MM.1S (cell line): ENCODE results near the gene ERCC2.
"Not testable (repeated sequence)": the region's sequence is repeated elsewhere in the genome, so short reads cannot be mapped to it uniquely, and the experiment has no call there.

Experiments used
- DNase-seq: peaks from one replicate; pipeline ENCODE4 v3.0.0-alpha.2; 2015
- H2AFZ ChIP-seq: fragments of 300-600 bp; sonication (generic); 2 replicates; pipeline ENCODE4 v1.6.0; 2016; ENCODE audit warnings: antibody characterized with exemption, low read length
- H3F3A ChIP-seq: fragments of 300-600 bp; sonication (generic); 2 replicates; pipeline ENCODE4 v1.6.1; 2016; ENCODE audit warnings: mild to moderate bottlenecking, antibody characterized with exemption, low read length, moderate library complexity, mixed read lengths; ENCODE audit not compliant: insufficient read depth
- H3K27ac ChIP-seq: fragments of 300-600 bp; sonication (generic); 2 replicates; pipeline ENCODE4 v1.5.1; 2016; ENCODE audit warnings: mild to moderate bottlenecking, low read length
- H3K27me3 ChIP-seq: fragments of 300-600 bp; sonication (generic); replicated peaks from 2 replicates; pipeline ENCODE4 v1.6.0; 2016; ENCODE audit warnings: low read length; ENCODE audit not compliant: insufficient read depth
- H3K36me3 ChIP-seq: fragments of 300-600 bp; sonication (generic); replicated peaks from 2 replicates; pipeline ENCODE4 v1.6.1; 2016; ENCODE audit warnings: mild to moderate bottlenecking, low read length, mixed read lengths; ENCODE audit not compliant: insufficient read depth
- H3K4me1 ChIP-seq: fragments of 300-600 bp; sonication (generic); 2 replicates; pipeline ENCODE4 v1.6.1; 2016; ENCODE audit warnings: low read length, mixed read lengths
- H3K4me2 ChIP-seq: fragments of 300-600 bp; sonication (generic); 2 replicates; pipeline ENCODE4 v1.6.0; 2016; ENCODE audit warnings: low read depth, low read length
- H3K4me3 ChIP-seq: fragments of 300-600 bp; sonication (generic); 2 replicates; pipeline ENCODE4 v1.5.1; 2016; ENCODE audit warnings: low read length, mixed read lengths
- H3K79me2 ChIP-seq: fragments of 300-600 bp; sonication (generic); 2 replicates; pipeline ENCODE4 v1.6.1; 2016; ENCODE audit warnings: mixed run types, low read length, mixed read lengths
- H3K9ac ChIP-seq: fragments of 300-600 bp; sonication (generic); 2 replicates; pipeline ENCODE4 v1.6.1; 2016; ENCODE audit warnings: low read length, mixed read lengths
- H3K9me2 ChIP-seq: fragments of 300-600 bp; sonication (generic); replicated peaks from 2 replicates; pipeline ENCODE4 v1.6.1; 2016; ENCODE audit warnings: mild to moderate bottlenecking, low read length, mixed read lengths; ENCODE audit not compliant: insufficient read depth
- H3K9me3 ChIP-seq: fragments of 300-600 bp; sonication (generic); replicated peaks from 2 replicates; pipeline ENCODE4 v1.6.1; 2016; ENCODE audit warnings: mild to moderate bottlenecking, low read length, mixed read lengths; ENCODE audit not compliant: insufficient read depth
- H4K20me1 ChIP-seq: fragments of 300-600 bp; sonication (generic); 2 replicates; pipeline ENCODE4 v1.6.1; 2016; ENCODE audit warnings: mild to moderate bottlenecking, low read length, moderate library complexity, mixed read lengths; ENCODE audit not compliant: insufficient read depth
- CTCF ChIP-seq: fragments of 300-600 bp; sonication (generic); IDR thresholded peaks from 2 replicates; pipeline ENCODE4 v1.5.1; 2016; ENCODE audit warnings: antibody characterized with exemption, low read length, mixed read lengths
- EZH2 ChIP-seq: fragments of 300-600 bp; sonication (generic); optimal IDR thresholded peaks from 2 replicates; pipeline ENCODE3; 2017; ENCODE audit warnings: low read depth, mild to moderate bottlenecking, antibody characterized with exemption, low read length, mixed read lengths
- EZH2phosphoT487 ChIP-seq: fragments of 300-600 bp; sonication (generic); IDR thresholded peaks from 2 replicates; pipeline ENCODE4 v1.6.1; 2018; ENCODE audit warnings: antibody characterized with exemption, low read length

The ERCC2 gene

GRCh38 chr19:45408121-45408520, 37.7 kb upstream of the ERCC2 start:
- H2AFZ ChIP-seq, result no peak overlapping the region
- no peak overlapping the region for H3K4me3 ChIP-seq
- no peak for DNase-seq
- no peak overlapping the region for H3K9ac ChIP-seq
- H3F3A ChIP-seq, result no peaks in the 10 kb centered on the region
- H3K27me3 ChIP-seq, result no peaks in the 10 kb centered on the region
- no peaks in the 10 kb centered on the region for H3K9me3 ChIP-seq
- no peak overlapping the region for H3K4me2 ChIP-seq
- H4K20me1 ChIP-seq, result no peaks in the 10 kb centered on the region
- H3K79me2 ChIP-seq, result peaks cover 28% of the 10 kb centered on the region
- no peak for TF ChIP-seq EZH2phosphoT487
- TF ChIP-seq EZH2, result no peak
- TF ChIP-seq CTCF, result no peak
- H3K4me1 ChIP-seq, result no peaks in the 10 kb centered on the region
- no peaks in the 10 kb centered on the region for H3K36me3 ChIP-seq
- no peaks in the 10 kb centered on the region for H3K9me2 ChIP-seq
- H3K27ac ChIP-seq, result no peak overlapping the region

GRCh38 chr19:45407585-45407984, 37.2 kb upstream of the ERCC2 start:
- not testable (repeated sequence) for H3K9me2 ChIP-seq, H4K20me1 ChIP-seq, H3K27me3 ChIP-seq, DNase-seq, H3F3A ChIP-seq, H2AFZ ChIP-seq, H3K27ac ChIP-seq, H3K4me1 ChIP-seq, H3K36me3 ChIP-seq, H3K9me3 ChIP-seq
- Histone ChIP-seq H3K79me2 (peaks cover 28% of the 10 kb centered on the region), H3K4me3 (peak overlapping the region; percentile 95), H3K9ac (peak overlapping the region; percentile 89; the same call in 1 of the 2 replicates), H3K4me2 (peak overlapping the region; percentile 98)

- Histone ChIP-seq H3K9ac (peak overlapping the region; percentile 89), H3K4me3 (peak overlapping the region; percentile 95), H3K9me3 (no peaks in the 10 kb centered on the region), H3K4me1 (no peaks in the 10 kb centered on the region), H3K4me2 (peak overlapping the region; percentile 98), H3K9me2 (no peaks in the 10 kb centered on the region), H3K36me3 (no peaks in the 10 kb centered on the region), H3K27me3 (no peaks in the 10 kb centered on the region), H3K27ac (no peak overlapping the region), H3K79me2 (peaks cover 28% of the 10 kb centered on the region), H3F3A (no peaks in the 10 kb centered on the region), H2AFZ (peak overlapping the region; percentile 93; the same call in 1 of the 2 replicates), H4K20me1 (no peaks in the 10 kb centered on the region)
- DNase-seq, result no peak
- TF ChIP-seq CTCF, result no peak
- TF ChIP-seq EZH2, result no peak
Observed at GRCh38 chr19:45407091-45407375, 36.7 kb upstream of the ERCC2 start.

- Histone ChIP-seq H4K20me1 (no peaks in the 10 kb centered on the region), H2AFZ (peak within 1 kb of the TSS; percentile 93), H3K36me3 (no peaks in the 10 kb centered on the region), H3K9me3 (no peaks in the 10 kb centered on the region), H3K79me2 (peaks cover 28% of the 10 kb centered on the region), H3K27ac (peak within 1 kb of the TSS; percentile 75), H3K9ac (peak within 1 kb of the TSS; percentile 89), H3K27me3 (no peaks in the 10 kb centered on the region), H3K4me1 (no peaks in the 10 kb centered on the region), H3K9me2 (no peaks in the 10 kb centered on the region), H3F3A (no peaks in the 10 kb centered on the region), H3K4me3 (peak within 1 kb of the TSS; percentile 95), H3K4me2 (peak within 1 kb of the TSS; percentile 98)
- TF ChIP-seq EZH2phosphoT487, result no peak
- no peak for TF ChIP-seq CTCF
- TF ChIP-seq EZH2, result no peak
- DNase-seq, result peak; percentile 91
Observed at GRCh38 chr19:45406226-45407090, 36.1 kb upstream of the ERCC2 start, which contains the start of gene POLR1G. POLR1G (plus strand) TSS chr19:45406644; CDS start chr19:45406697, 53 bp downstream.
